HG03469 (cell line): ENCODE measurements around the gene DIP2B.

Experiments used
- ATAC-seq: cut with Tn5 transposase; IDR thresholded peaks from one replicate; pipeline ENCODE4 v1.9.1; 2021; ENCODE audit warnings: mild to moderate bottlenecking, moderate library complexity, moderate number of reproducible peaks; ENCODE audit not compliant: unreplicated experiment

Gene DIP2B

DNA sequence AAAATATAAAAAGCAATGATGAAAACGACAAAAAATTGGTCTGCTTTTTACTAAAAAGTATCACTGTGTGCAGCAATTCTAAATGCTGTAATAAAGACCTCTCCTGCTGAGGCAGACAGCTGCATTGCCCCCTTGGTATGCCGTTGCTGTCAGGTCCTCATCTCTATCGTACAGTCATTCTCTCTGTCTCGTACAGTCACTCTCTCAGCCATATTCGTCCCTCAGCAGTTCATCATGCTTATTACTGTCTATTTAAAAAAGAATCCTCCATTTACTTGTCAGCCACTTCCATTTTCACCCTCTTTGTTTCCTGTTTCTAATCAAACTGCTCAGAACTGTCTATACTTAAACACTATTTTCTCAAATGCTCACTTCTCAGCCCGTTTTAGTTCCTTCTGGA is 123.6 kb downstream of the DIP2B start:
- ATAC-seq, result no peak

DNA sequence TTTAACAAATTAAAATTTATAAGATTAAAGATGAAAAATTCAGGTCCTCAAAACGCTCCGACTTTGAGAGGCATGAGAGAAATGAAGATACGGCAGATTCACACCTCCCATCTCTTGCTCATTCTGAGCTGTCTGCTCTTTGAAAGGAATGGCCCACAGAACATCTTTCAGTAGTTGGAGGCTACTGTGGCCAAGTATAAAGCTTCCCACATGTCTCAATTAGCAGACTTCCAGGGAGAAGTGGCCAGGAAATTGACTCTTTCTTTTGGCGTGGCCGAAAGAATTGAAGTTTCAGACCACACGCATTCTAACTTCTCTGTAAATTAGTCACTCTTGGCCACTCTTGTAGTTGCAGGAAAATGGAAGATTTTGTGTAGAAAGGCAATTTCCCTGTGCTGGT is 129.2 kb downstream of the DIP2B start:
- no peak for ATAC-seq

DNA sequence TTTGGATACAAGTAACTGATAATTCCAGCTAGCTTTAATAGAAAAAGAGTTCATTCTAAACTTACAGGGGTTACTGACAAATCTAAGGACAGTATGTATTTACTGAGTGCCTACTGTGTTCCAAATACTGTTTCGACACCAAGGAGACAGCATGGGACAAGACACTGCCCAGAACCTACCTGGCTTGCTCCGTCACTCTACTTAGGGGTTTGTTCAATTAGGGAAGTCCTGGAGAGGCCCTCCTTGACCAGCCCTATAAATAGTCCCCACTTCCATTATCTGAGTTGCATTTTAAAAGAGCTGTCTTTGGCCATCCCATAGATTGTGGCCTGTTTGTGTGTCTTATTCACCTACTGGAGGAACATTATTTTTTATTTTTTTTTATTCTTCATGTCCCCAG is 129.6 kb downstream of the DIP2B start:
- ATAC-seq, result no peak

DNA sequence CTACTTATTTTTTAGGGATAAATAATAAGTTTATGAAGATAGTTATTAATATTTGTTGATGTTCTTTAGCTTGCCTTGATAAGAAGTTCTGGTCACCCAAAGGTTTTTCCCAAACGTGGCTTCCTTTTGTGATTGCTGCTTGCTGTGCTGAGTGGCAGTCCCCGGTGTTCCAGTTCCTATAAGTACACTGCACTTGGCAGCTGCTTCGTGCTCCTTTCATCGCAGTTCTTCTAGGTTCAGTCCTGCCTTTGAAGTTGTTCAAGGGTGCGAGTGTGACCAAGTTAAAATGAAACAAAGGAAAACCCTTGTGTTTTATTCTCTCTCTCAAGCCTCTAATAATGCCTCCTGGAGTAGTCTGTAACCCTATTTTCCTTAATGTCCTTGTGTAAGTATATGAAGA is 130.6 kb downstream of the DIP2B start:
- no peak for ATAC-seq

DNA sequence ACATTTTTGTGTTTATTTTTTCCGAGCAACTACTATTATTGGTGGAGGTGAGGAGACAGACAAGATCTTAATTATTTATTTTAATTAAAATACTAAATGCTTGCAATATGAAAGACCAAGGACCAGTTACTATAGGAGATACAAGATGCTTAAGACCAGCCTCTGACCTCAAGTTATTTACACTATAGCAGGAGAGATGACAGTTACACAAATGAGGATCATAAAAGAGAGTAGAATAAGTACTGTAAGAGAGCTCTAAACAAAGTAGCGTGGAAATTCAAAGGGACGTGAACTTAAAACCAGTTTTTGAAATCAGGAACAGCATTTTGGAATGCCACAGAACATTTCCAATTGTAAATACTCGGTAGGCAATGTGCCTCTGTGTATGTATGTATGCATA is 131.1 kb downstream of the DIP2B start:
- ATAC-seq, result no peak

DNA sequence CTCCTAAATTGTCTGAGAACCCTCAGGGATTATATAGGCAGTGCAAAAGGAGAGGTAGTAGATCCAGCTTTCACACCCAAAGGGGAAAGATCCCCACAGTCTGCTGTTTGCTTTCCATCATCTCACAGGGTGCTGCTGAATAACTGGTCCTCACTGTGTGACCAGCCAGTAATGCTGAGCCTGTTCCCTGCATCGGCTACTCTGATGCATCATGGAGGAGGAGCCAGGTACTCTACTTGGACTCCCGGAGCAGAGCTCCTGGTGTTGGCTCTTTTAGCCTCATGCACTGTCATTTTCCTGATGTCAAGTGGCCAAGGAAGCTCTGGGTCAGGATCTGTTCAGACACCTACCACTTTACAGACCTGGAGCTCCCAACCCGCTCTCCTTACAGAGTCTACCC is 131.7 kb downstream of the DIP2B start:
- no peak for ATAC-seq

DNA sequence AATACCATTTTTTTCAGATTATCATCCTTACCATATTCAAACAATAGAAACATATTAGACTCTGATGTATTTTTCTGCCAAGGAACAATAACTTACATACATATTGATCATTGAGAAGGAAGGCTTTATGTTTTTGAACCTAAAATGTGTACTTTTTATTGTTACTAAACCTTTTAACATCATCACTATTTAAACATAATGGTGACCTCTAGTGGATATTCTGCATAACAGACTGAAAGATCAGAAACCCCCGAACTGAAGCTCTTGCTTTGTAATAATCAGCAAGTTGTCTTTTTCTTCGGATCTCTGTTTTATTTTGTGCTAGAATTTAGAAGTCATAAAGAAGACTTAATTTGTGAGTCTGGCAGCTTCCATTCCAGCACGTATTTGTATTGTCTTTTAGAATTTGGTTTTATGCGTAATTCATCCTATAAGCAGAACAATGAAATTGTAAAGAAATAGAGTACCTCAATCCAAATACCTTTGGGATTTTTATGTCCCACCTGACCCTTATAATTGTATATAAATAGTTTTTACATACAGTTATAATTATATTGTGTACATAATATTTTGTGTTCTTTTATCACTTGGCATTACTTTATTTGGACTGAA is 133.2 kb downstream of the DIP2B start:
- ATAC-seq, result no peak

DNA sequence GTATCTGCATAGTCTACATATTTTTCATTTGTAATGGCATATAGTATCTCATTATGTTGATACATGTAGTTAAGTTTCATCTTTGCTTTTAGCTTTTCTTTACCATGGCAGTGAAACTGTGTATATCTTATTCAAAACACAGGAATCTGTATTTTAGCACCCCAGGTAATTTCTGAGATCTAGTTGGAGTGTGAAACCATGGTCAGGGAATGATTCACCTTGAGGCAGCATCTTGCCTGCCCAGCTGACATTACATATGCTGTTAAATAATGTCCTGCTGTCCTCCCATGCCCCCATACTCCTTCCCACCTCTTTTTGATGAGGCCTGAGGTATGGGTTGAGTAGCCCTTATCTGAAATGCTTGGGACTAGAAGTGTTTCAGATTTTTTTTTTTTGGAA is 133.7 kb downstream of the DIP2B start:
- ATAC-seq, result no peak

DNA sequence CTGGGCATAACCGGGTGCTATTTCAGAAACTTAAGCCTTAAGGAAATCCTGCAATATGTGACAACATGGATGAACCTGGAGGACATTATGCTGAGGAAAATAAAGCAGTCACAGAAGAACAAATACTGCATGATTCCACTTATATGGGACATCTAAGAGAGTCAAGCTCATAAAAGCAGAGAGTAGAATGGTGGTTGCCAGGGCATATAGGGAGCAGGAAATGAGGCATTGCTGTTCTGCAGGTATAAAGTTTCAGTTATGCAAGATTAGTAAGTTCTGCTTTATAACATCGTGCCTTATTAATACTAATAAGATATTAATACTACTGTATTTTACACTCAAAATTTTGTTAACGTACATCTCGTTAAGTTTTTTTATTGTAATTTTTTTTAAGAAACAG is 134.9 kb downstream of the DIP2B start:
- no peak for ATAC-seq

DNA sequence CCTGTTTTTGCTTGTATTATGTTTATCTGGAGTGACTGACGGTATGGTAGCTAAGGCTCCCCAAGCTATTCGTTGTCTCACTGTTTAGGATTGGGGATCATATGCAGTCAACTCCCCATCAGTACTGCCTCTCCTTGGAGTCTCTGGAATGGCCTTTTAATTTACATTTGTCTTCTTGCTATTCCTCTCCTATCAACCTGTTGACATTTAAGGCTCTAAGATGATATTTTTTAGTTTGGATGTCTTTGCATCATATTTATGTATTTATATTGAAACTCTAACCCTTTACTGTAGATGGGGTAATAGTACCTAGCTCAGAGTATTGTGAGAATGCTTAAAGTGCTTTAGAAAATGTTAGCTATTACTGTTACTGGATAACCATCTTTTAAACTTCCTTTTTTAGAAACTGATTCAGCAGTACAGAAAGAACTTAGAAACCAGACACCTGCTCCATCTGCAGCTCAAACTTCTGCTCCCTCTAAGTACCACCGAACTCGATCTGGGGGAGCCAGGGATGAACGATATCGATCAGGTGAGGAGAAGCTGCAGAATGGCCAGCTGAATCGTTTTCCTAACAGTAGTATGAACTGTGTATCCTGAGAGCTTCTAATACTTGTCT is 135.6 kb downstream of the DIP2B start:
- ATAC-seq, result no peak

DNA sequence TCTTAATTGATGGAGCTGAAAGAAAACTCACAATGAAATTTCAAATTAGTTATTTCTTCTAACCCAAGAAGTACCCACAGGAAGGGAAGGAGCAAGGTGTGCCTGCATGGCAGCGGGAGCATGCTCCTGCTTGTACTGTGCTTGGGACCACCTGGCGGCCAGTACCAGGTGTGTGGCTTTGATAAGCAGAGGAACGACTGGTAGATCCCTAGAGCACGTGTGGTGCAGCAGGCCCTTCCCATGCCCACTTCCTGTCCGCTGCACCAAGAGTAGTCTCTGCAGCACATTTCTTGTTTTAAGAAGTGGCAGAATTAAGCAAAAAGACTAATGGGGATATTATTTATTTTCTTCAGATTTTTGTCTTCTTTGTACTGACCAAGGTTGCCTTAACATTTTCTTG is 136.8 kb downstream of the DIP2B start:
- ATAC-seq, result no peak

DNA sequence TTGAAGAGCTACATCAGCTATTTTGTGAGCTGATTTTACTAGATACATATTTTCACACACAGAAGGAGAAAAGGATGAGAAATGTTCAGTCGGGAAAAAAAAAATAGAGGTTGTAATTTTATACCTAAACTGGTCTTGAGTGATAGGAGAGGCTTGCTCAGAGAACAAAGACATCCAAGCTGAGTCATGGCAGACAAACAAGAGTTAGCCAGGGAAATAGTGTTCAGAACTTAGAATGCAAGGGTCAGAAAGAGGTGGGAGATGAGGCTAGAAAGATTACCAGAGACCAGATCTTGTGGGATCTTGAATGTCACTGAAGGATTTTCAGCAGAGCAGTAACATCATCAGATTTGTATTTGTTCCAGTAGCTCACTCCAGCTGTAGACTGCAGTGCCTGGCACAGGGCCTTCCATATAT is 137.3 kb downstream of the DIP2B start:
- no peak for ATAC-seq

DNA sequence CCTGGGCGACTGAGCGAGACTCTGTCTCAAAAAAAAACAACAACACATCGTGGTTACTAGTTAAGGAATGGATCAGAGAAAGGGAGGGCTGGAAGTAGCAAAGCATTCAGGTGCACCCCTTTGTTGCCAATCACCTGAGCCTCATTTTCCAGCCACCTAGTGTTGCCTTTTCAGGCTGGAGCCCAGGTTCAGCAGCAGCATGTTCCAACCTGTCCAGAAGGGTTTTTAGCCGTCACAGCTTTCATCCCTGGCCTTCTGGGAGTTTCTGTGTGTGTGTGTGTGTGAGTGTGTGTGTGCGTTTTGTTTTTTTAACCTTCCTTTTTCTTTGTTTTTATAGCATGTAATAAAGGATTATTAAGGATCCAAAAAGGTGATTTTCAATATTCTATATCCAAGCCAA is 138.0 kb downstream of the DIP2B start:
- ATAC-seq, result no peak

DNA sequence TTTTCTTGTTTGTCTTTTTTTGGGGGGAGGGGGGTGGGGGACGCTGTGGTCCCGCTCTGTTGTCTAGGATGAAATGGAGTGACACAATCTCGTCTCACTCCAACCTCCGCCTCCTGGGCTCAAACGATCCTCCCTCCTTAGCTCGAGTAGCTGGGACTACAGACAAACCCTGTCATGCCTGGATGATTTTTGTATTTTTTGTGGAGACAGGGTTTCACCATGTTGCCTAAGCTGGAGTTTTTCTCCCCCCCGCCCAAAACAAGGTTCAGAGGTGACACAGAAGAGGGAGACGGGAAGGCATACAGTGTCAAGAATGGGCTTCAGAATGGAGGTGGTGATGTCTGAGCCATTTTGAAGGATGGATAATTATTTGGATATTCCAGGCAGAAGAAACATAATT is 142.2 kb downstream of the DIP2B start:
- no peak for ATAC-seq

DNA sequence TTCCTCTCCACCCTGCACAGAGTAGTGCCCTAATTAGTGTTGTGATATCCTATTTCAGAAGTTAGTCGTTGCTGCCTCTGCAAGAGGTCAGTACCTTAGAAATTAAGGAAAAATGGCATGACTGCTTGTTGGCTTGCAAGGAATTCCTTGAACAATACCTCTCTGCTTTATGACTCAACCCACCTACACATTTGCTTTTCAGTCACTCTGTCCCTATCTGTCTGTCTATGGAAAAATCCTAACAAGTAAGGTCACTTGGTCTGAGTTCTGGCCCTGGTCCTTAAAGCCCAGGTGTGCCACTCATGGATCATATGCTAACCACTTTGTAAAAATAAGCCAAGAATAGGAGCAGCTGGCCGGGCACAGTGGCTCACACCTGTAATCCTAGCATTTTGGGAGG is 142.7 kb downstream of the DIP2B start:
- no peak for ATAC-seq

DNA sequence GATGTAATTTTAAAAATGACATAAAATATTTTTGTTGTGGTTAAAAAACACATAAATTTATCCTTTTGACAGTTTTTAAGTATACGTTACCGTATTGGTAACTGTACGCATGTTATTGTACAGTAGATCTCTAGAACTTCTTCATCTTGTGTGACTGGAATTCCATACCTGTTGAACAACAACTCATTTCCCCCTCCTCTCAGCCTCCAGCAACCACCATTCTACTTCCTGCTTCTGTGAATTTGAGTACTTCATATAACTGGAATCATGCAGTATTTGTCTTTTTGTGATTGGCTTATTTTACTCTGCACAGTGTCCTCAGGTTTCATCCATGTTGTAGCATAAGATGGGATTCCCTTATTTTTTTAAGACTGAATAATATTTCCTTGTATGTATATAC is 145.5 kb downstream of the DIP2B start:
- ATAC-seq, result no peak

DNA sequence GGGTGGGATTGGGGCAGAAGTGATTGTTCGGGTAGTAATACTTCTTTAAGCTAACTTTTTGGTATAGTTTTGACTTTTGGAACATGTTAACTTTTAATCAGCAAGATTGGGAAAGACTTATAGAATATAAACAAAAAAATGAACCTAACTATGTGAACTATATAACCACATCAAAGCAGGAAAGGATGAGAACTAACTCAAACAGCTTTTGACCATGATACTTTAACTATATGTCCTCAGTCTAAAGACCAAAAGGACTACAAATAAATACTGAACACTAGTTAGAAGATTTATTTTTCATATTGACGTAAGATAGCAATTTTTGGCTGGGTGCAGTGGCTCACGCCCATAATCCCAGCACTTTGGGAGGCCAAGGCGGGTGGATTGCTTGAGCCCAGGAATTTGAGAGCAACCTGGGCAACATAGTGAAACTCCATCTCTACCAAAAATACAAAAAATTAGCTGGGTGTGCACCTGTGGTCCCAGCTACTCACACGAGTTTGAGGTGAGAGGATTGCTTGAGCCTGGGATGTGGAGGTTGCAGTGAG is 150.7 kb downstream of the DIP2B start:
- ATAC-seq, result no peak

DNA sequence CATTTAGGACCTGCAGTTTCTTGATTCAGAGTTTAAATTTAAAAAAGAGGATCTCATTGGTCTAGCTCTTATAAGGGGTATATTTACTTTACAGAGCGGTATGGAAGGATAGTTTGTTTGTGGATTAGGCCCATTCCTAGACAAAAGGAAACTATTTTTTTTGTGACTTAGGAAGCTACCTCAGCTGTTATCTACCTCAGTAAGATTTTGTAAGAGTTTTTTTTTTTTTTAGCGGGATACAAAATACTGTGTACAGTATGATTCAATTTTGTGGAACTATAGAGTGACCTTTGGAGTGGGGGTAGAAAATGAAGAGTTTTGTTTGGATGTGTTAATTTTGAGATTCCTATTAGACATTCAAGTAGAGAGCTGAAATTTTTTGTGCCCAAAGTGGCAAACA is 154.5 kb downstream of the DIP2B start:
- no peak for ATAC-seq

DNA sequence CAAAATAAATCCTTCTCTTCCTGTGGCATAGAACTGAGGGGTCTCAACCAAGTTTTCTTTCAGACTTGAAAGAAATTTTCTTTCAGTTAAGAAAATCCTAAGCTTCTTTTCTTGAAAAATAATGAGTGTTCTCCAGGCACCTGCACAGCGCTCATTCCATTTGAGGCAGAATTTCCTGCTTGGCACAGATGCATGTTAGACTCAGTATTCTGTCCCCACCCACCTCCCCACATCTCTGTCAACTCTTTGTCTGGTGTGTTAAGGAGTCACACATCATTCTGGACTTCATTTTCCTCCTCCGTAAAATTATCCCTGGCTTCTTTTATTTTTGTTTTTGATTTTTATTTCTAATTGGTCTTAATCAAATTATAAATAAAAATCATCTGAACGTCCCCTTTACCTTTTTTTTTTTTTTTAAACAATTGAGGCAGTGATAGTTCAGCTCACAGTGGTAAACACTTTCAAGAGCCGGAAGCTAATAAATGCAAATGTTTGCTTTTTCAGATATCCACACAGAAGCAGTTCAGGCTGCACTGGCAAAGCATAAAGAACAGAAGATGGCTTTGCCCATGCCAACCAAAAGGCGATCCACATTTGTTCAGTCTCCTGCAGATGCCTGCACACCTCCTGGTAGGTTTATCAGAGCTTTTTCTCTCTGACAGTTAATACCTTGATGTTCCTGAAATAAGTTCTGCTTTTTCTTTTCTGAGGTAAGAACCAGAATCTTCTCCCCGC is 155.1 kb downstream of the DIP2B start:
- ATAC-seq, result no peak

DNA sequence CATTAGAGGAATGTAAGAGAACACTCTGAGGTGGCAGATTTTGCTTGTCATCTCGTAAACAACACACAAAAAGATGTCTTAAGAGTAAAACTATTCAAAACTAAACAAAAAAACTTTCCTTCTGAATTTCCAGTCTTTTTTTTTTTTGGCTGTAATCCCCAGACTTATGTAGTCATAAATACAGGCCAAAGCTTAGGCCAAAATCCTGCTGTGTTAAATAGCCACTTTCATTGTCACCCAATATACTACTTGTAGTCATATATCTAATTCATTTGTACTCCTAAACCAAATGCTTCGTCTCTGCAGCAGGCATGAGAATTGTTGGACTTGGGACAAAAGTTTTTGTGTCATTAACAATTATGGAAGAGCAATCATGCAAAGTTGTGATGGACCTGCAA is 155.6 kb downstream of the DIP2B start:
- no peak for ATAC-seq

DNA sequence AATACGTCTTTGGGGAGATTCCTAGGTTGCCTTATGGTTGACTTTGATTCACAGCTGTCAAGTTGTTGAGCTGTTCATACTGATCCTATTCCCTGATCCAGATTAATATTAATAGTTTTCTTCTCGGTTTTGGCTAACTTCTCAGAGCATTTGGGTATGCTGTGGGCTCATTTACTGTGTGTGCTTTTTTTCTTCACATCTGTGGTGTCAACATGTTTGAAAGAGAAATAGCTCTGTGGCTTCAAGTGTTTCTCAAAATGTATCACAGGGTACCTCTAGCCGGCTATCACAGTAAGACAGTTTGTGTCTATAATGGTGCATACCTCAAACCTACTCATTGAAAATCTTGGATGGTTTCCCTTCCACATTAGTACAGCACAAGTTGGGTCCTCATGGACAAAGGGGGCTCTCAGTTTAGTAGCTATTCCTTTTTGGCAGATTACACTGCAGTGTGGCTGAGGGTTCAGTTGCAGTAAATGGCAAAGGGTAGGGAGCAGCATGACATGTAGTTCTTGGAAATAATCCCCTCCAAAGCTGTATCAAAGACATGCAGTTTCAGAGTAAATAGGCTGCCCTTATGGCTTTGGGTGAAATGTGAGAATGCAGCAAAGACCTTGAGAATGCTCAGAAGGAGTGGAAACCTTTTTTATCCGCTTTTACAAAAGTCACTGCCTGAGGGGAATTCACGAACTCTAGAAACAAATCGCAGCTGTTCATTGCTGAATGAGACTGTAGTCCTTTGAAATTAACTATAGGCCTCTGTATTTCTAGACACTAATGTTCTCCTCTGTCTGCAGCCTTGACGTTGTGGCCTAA is 156.7 kb downstream of the DIP2B start:
- no peak for ATAC-seq
